Panc1 (cell line): ENCODE measurements around the gene NLRP12. TPM values are rescaled to one million over a fixed set of nuclear protein-coding genes. Genes with fewer than 3 reads are reported as not detected.

Experiments
- ATAC-seq: fragments of 200-7000 bp; cut with Tn5 transposase; 2 replicates; pipeline ENCODE4 v1.9.1; 2020; ENCODE audit warnings: mild to moderate bottlenecking, moderate library complexity
- BruUV-seq: library from RNA; stranded (reverse); fragments of 400-500 nt; replicated peaks from 2 replicates; lab custom pipeline; 2021; lab: Mats Ljungman, UMichigan
- CTCF ChIA-PET: fragments of 300-600 bp; sonication (Branson Sonifier 250); formaldehyde crosslinking; loops from one replicate; lab custom pipeline; 2022; ENCODE audit warnings: antibody characterized with exemption; lab: Charles Lee
- POLR2A ChIA-PET: fragments of 300-600 bp; sonication (Branson Sonifier 250); formaldehyde crosslinking; loops from one replicate; lab custom pipeline; 2022; ENCODE audit warnings: antibody characterized with exemption; lab: Charles Lee
- DNase-seq: peaks from one replicate; pipeline ENCODE4 v3.0.0-alpha.2; 2010; ENCODE audit warnings: low read depth, low spot score
- H3K27ac ChIP-seq: 2 replicates; pipeline ENCODE4 v1.5.1; 2011; ENCODE audit warnings: mild to moderate bottlenecking, low read length, inconsistent platforms
- H3K27me3 ChIP-seq: fragments of 200-500 bp; sonication (Bioruptor generic); 2 replicates; pipeline ENCODE4 v1.6.0; 2014; ENCODE audit warnings: low read length, inconsistent platforms; ENCODE audit not compliant: control insufficient read depth, insufficient read depth
- H3K36me3 ChIP-seq: fragments of 200-500 bp; sonication (Bioruptor generic); 2 replicates; pipeline ENCODE4 v1.5.1; 2014; ENCODE audit warnings: inconsistent platforms, mild to moderate bottlenecking, low read length, moderate library complexity; ENCODE audit not compliant: control insufficient read depth, insufficient read depth
- H3K4me1 ChIP-seq: 2 replicates; pipeline ENCODE4 v1.5.1; 2011; ENCODE audit warnings: inconsistent platforms, mild to moderate bottlenecking, low read length, moderate library complexity; ENCODE audit not compliant: control insufficient read depth, insufficient read depth
- H3K4me3 ChIP-seq, 2 experiments: 2 replicates each; pipeline ENCODE4 v1.5.1; 2011 to 2012; ENCODE audit warnings: low read depth in 2 of 2, low read length in 2 of 2, mild to moderate bottlenecking in 2 of 2, inconsistent platforms in 1 of 2, moderate library complexity in 1 of 2
- H3K9me3 ChIP-seq: fragments of 200-500 bp; sonication (Bioruptor generic); 2 replicates; pipeline ENCODE4 v1.5.1; 2014; ENCODE audit warnings: low read depth, mild to moderate bottlenecking, inconsistent platforms, low read length, moderate library complexity; ENCODE audit not compliant: control insufficient read depth, insufficient read depth
- CTCF ChIP-seq: fragments of 450-650 bp; IDR thresholded peaks from 2 replicates; pipeline ENCODE4 v1.5.1; 2017; ENCODE audit warnings: mild to moderate bottlenecking
- POLR2AphosphoS5 ChIP-seq: IDR thresholded peaks from 2 replicates; pipeline ENCODE4 v1.6.1; 2012; ENCODE audit warnings: mild to moderate bottlenecking, low read depth, low read length, moderate library complexity
- REST ChIP-seq, 2 experiments: IDR thresholded peaks; 2 replicates each; pipeline ENCODE4 v1.6.1; 2011 to 2012; ENCODE audit warnings: low read depth in 2 of 2, control low read depth in 1 of 2, low read length in 1 of 2, mild to moderate bottlenecking in 1 of 2, moderate library complexity in 1 of 2; ENCODE audit not compliant: insufficient read depth in 1 of 2
- SIN3A ChIP-seq: IDR thresholded peaks from 2 replicates; pipeline ENCODE4 v1.6.1; 2012; ENCODE audit warnings: low read depth, mild to moderate bottlenecking, low read length, moderate library complexity, borderline replicate concordance; ENCODE audit not compliant: insufficient read depth
- TCF7L2 ChIP-seq: IDR thresholded peaks from 2 replicates; pipeline ENCODE4 v1.6.1; 2011; ENCODE audit warnings: mild to moderate bottlenecking, low read depth, low read length, inconsistent platforms
- in situ Hi-C: cut with HindIII; loops from 2 replicates; pipeline ENCODE4 v1.10.0; 2016; ENCODE audit warnings: low sequenced_read_pairs, low pct_unique_long_range_greater_than_20kb
- intact Hi-C: fragments of 100-400 bp; cut with micrococcal nuclease; formaldehyde crosslinking; loops from one replicate; pipeline ENCODE4 v1.10.0; 2022; ENCODE audit not compliant: unreplicated experiment
- total RNA-seq: library from RNA; stranded (reverse); gene quantifications from one replicate; pipeline ENCODE4 v1.2.1, GENCODE V29; 2021; ENCODE audit not compliant: unreplicated experiment

Gene NLRP12
- total RNA-seq, 1 experiment from 2014 or later, result 0.05 TPM

- Histone ChIP-seq H3K27me3 (no peaks in the 10 kb centered on the region), H3K27ac (no peak overlapping the region), H3K36me3 (no peaks in the 10 kb centered on the region), H3K9me3 (no peaks in the 10 kb centered on the region), H3K4me1 (no peaks in the 10 kb centered on the region), H3K4me3 (no peak overlapping the region)
- ChIA-PET CTCF (interaction anchor here (0.6 to 4.2 kb wide), 6 partner anchors 10 to 220 kb away, joined by 3 to 30 read pairs (median 4); no protein-coding TSS in a partner anchor), POLR2A (no interaction called here)
- intact Hi-C loops (no loop called here), in situ Hi-C loops (no loop called here)
- BruUV-seq, result no TSS peak
- no peak for ATAC-seq
- TF ChIP-seq REST (IDR thresholded peaks at IDR 0.05; ENCODE audit: insufficient read depth in 1 of 2, low read depth in 2 of 2, low read length in 1 of 2), result no peak
- DNase-seq, result no peak
Observed at GRCh38 chr19:53810187-53810546, 13.9 kb downstream of the NLRP12 start.

- ATAC-seq (0 out of 2 replicates have a peak, but pooled peaks have one; percentile 33), DNase-seq (no peak)
- in situ Hi-C loops (no loop called here), intact Hi-C loops (loop anchor here (2.0 kb wide), 1 partner anchor 221 kb away; no protein-coding TSS in a partner anchor)
- Histone ChIP-seq H3K36me3 (no peaks in the 10 kb centered on the region), H3K27me3 (no peaks in the 10 kb centered on the region), H3K4me1 (no peaks in the 10 kb centered on the region), H3K9me3 (no peaks in the 10 kb centered on the region), H3K27ac (no peak overlapping the region), H3K4me3 (no peak overlapping the region)
- TF ChIP-seq SIN3A (no peak), CTCF (peak; percentile 56)
- BruUV-seq, result no TSS peak
- ChIA-PET POLR2A (no interaction called here), CTCF (interaction anchor here (0.6 to 4.2 kb wide), 13 partner anchors 11 to 449 kb away, joined by 3 to 30 read pairs (median 4); no protein-coding TSS in a partner anchor)
Observed at GRCh38 chr19:53809518-53810186, 14.5 kb downstream of the NLRP12 start.

- ChIA-PET CTCF (interaction anchor here (0.5 to 4.2 kb wide), 8 partner anchors 16 to 359 kb away, joined by 3 to 30 read pairs (median 7); no protein-coding TSS in a partner anchor), POLR2A (interaction anchor here (1.0 kb wide), 1 partner anchor 60 kb away, joined by 4 read pairs; no protein-coding TSS in a partner anchor)
- BruUV-seq, result no TSS peak
- Histone ChIP-seq H3K4me3 (no peak overlapping the region), H3K36me3 (no peaks in the 10 kb centered on the region), H3K27ac (no peak overlapping the region), H3K4me1 (no peaks in the 10 kb centered on the region), H3K9me3 (no peaks in the 10 kb centered on the region), H3K27me3 (no peaks in the 10 kb centered on the region)
- ATAC-seq (peak; percentile 91), DNase-seq (peak; percentile 33)
- intact Hi-C loops (loop anchor here (2.0 kb wide), 1 partner anchor 222 kb away; no protein-coding TSS in a partner anchor), in situ Hi-C loops (no loop called here)
- TF ChIP-seq SIN3A (no peak), POLR2AphosphoS5 (no peak), CTCF (peak; percentile 63; the same call in 1 of the 2 replicates), REST (IDR thresholded peaks at IDR 0.05; ENCODE audit: insufficient read depth in 1 of 2, low read depth in 2 of 2, low read length in 1 of 2) (no peak), TCF7L2 (no peak)
Observed at GRCh38 chr19:53808710-53809125, 15.4 kb downstream of the NLRP12 start.
